CD8-positive, alpha-beta memory T cell (primary cell): ENCODE measurements around the gene C7orf57. TPM values are rescaled to one million over a fixed set of nuclear protein-coding genes. Genes with fewer than 3 reads are reported as not detected.

Source experiments
- CTCF ChIA-PET: fragments of 350-600 bp; sonication (Branson Sonifier 250); formaldehyde crosslinking; loops from one replicate; lab custom pipeline; 2021; ENCODE audit warnings: antibody characterized with exemption; lab: Charles Lee
- POLR2A ChIA-PET: fragments of 350-600 bp; sonication (Branson Sonifier 250); formaldehyde crosslinking; loops from one replicate; lab custom pipeline; 2021; ENCODE audit warnings: antibody characterized with exemption; lab: Charles Lee
- DNase-seq, 5 donors: peaks; one replicate each; pipeline versions ENCODE4 v3.0.0 to v3.0.0-alpha.2; 2020 to 2022; ENCODE audit warnings: mixed read lengths in 1 of 5
- H3K27ac ChIP-seq: one replicate; pipeline ENCODE4 v1.7.0; 2013; ENCODE audit warnings: low read depth, mild to moderate bottlenecking, low read length, moderate library complexity
- H3K27me3 ChIP-seq: 2 replicates; pipeline ENCODE4 v1.7.0; 2013; ENCODE audit warnings: low read length, mild to moderate bottlenecking; ENCODE audit not compliant: insufficient read depth, poor library complexity, severe bottlenecking
- H3K36me3 ChIP-seq: 2 replicates; pipeline ENCODE4 v1.7.0; 2013; ENCODE audit warnings: mild to moderate bottlenecking, low read length, moderate library complexity; ENCODE audit not compliant: insufficient read depth
- H3K4me1 ChIP-seq: 2 replicates; pipeline ENCODE4 v1.7.0; 2013; ENCODE audit warnings: mild to moderate bottlenecking, low read length, moderate library complexity; ENCODE audit not compliant: insufficient read depth
- H3K4me3 ChIP-seq: 2 replicates; pipeline ENCODE4 v1.7.0; 2013; ENCODE audit warnings: mild to moderate bottlenecking, low read length
- H3K9me3 ChIP-seq: 2 replicates; pipeline ENCODE4 v1.7.0; 2013; ENCODE audit warnings: mild to moderate bottlenecking, low read length
- H3K27ac Mint-ChIP-seq, 8 donors: one replicate each; pipeline ENCODE4 v1.8.0; 2020 to 2021; ENCODE audit warnings: mixed read lengths in 8 of 8, mild to moderate bottlenecking in 6 of 8, inconsistent platforms in 3 of 8, moderate library complexity in 3 of 8
- H3K27me3 Mint-ChIP-seq, 2 donors: one replicate each; pipeline ENCODE4 v1.8.0; 2020 to 2021; ENCODE audit warnings: mixed read lengths in 2 of 2, mild to moderate bottlenecking in 1 of 2, moderate library complexity in 1 of 2
- H3K36me3 Mint-ChIP-seq, 3 donors: one replicate each; pipeline ENCODE4 v1.8.0; 2020 to 2021; ENCODE audit warnings: mixed read lengths in 3 of 3, inconsistent platforms in 1 of 3, mild to moderate bottlenecking in 1 of 3
- H3K4me1 Mint-ChIP-seq, 3 donors: one replicate each; pipeline ENCODE4 v1.8.0; 2020 to 2021; ENCODE audit warnings: mixed read lengths in 3 of 3, inconsistent platforms in 1 of 3, mild to moderate bottlenecking in 1 of 3
- H3K4me3 Mint-ChIP-seq, 7 donors: one replicate each; pipeline ENCODE4 v1.8.0; 2020 to 2021; ENCODE audit warnings: mixed read lengths in 7 of 7, mild to moderate bottlenecking in 6 of 7, moderate library complexity in 4 of 7, inconsistent platforms in 2 of 7
- H3K9me3 Mint-ChIP-seq, 5 donors: one replicate each; pipeline ENCODE4 v1.8.0; 2020 to 2022; ENCODE audit warnings: mixed read lengths in 5 of 5, mild to moderate bottlenecking in 3 of 5, moderate library complexity in 2 of 5, inconsistent platforms in 1 of 5
- polyA plus RNA-seq: library from polyadenylated mRNA; unstranded; fragments of 300-500 nt; fragmentation: Illumina TruSeq; gene quantifications from one replicate; pipeline ENCODE4 v1.2.3, GENCODE V29; 2021
- total RNA-seq, 2 experiments: library from RNA; stranded (reverse); gene quantifications; one replicate each; pipeline ENCODE4 v1.2.3, GENCODE V29; 2021

Gene C7orf57
- total and polyA plus RNA-seq, 3 experiments from 2014 or later, result 0.66 to 0.92 TPM; not detected in 1

DNA sequence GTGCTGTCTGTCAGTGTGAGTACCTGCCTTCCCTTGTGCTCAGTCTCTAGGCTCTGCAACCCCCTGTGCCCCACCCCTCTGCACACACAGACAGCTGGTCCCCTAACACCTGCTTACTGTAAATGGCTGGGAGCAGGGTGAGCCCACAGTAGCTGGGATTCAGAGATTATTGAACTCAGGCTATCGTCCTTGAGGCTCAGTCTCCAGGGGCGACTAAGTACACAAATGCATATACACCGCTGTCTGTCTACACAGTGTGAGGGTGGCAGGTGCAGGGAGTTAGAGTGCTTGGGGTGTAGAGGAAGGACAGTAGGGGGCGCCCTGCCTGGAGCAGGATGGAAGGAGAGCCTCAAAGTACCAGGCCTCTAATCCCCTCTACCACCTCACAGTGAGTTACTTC is 66.6 kb downstream of the C7orf57 start:
- peaks cover 48 to 59% (median 56%) of the 10 kb centered on the region in 3 donors for H3K4me1 Mint-ChIP-seq
- H3K27me3 ChIP-seq, result no peaks in the 10 kb centered on the region
- H3K27ac ChIP-seq, result no peak overlapping the region
- H3K4me1 ChIP-seq, result peaks cover 35% of the 10 kb centered on the region
- DNase-seq, result no peak
- CTCF ChIA-PET, result interaction anchor here (0.7 to 12.9 kb wide), 5 partner anchors 8 to 157 kb away, joined by 3 to 140 read pairs (median 15); partner anchors contain the start of gene UPP1
- no peaks in the 10 kb centered on the region for H3K9me3 ChIP-seq
- H3K4me3 Mint-ChIP-seq, result no peak overlapping the region
- H3K36me3 Mint-ChIP-seq, result peaks cover 24 to 89% (median 39%) of the 10 kb centered on the region in 3 donors
- peak overlapping the region; percentile 56 to 94 (median 79) for H3K27ac Mint-ChIP-seq
- peaks cover 49% of the 10 kb centered on the region for H3K36me3 ChIP-seq
- no peak overlapping the region for H3K4me3 ChIP-seq
- H3K9me3 Mint-ChIP-seq, result no peaks in the 10 kb centered on the region
- no peaks in the 10 kb centered on the region for H3K27me3 Mint-ChIP-seq
- POLR2A ChIA-PET, result interaction anchor here (0.6 kb wide), 1 partner anchor 120 kb away, joined by 4 read pairs; no protein-coding TSS in a partner anchor

- no peaks in the 10 kb centered on the region for H3K9me3 Mint-ChIP-seq
- CTCF ChIA-PET, result interaction anchor here (0.7 to 12.9 kb wide), 5 partner anchors 7 to 158 kb away, joined by 3 to 140 read pairs (median 15); partner anchors contain the start of gene UPP1
- no peak for DNase-seq
- H3K27me3 Mint-ChIP-seq, result no peaks in the 10 kb centered on the region
- Histone ChIP-seq H3K27ac (no peak overlapping the region), H3K36me3 (peaks cover 53% of the 10 kb centered on the region), H3K9me3 (no peaks in the 10 kb centered on the region), H3K27me3 (no peaks in the 10 kb centered on the region), H3K4me1 (peaks cover 35% of the 10 kb centered on the region), H3K4me3 (no peak overlapping the region)
- H3K4me1 Mint-ChIP-seq, result peaks cover 44 to 54% (median 53%) of the 10 kb centered on the region in 3 donors
- H3K4me3 Mint-ChIP-seq, result no peak overlapping the region
- peak overlapping the region; percentile 54 to 94 (median 79) for H3K27ac Mint-ChIP-seq
- POLR2A ChIA-PET, result interaction anchor here (0.6 kb wide), 1 partner anchor 121 kb away, joined by 4 read pairs; no protein-coding TSS in a partner anchor
- peaks cover 24 to 91% (median 39%) of the 10 kb centered on the region in 3 donors for H3K36me3 Mint-ChIP-seq
Observed at GRCh38 chr7:48102530-48102929, 67.2 kb downstream of the C7orf57 start.

GRCh38 chr7:48105045-48105444 is 69.7 kb downstream of the C7orf57 start:
- H3K9me3 Mint-ChIP-seq, result no peaks in the 10 kb centered on the region
- no peak overlapping the region for H3K4me3 ChIP-seq
- H3K27me3 ChIP-seq, result no peaks in the 10 kb centered on the region
- peaks cover 59% of the 10 kb centered on the region for H3K36me3 ChIP-seq
- H3K36me3 Mint-ChIP-seq, result peaks cover 19 to 86% (median 32%) of the 10 kb centered on the region in 3 donors
- H3K27me3 Mint-ChIP-seq, result no peaks in the 10 kb centered on the region
- H3K4me1 Mint-ChIP-seq, result peaks cover 24 to 35% (median 33%) of the 10 kb centered on the region in 3 donors
- ChIA-PET CTCF (interaction anchor here (0.8 to 12.9 kb wide), 4 partner anchors 10 to 161 kb away, joined by 3 to 140 read pairs (median 20); partner anchors contain the start of gene UPP1), POLR2A (no interaction called here)
- peaks cover 16% of the 10 kb centered on the region for H3K4me1 ChIP-seq
- no peak for DNase-seq
- peak overlapping the region in 5 of 8 donors; percentile 18 to 69 (median 50) for H3K27ac Mint-ChIP-seq
- no peak overlapping the region for H3K27ac ChIP-seq
- H3K4me3 Mint-ChIP-seq, result no peak overlapping the region
- H3K9me3 ChIP-seq, result no peaks in the 10 kb centered on the region

GRCh38 chr7:48106906-48107659 is 71.7 kb downstream of the C7orf57 start:
- no peak overlapping the region for H3K4me3 Mint-ChIP-seq
- H3K36me3 Mint-ChIP-seq, result peaks cover 15 to 75% (median 29%) of the 10 kb centered on the region in 3 donors
- peaks cover 23 to 35% (median 30%) of the 10 kb centered on the region in 3 donors for H3K4me1 Mint-ChIP-seq
- Histone ChIP-seq H3K36me3 (peaks cover 48% of the 10 kb centered on the region), H3K27ac (no peak overlapping the region), H3K4me3 (no peak overlapping the region), H3K27me3 (no peaks in the 10 kb centered on the region), H3K4me1 (peaks cover 13% of the 10 kb centered on the region), H3K9me3 (no peaks in the 10 kb centered on the region)
- peak overlapping the region in 2 of 8 donors; percentile 1 to 47 for H3K27ac Mint-ChIP-seq
- ChIA-PET CTCF (interaction anchor here (3.7 to 12.9 kb wide), 3 partner anchors 71 to 162 kb away, joined by 35 to 140 read pairs (median 58); partner anchors contain the start of gene C7orf57), POLR2A (no interaction called here)
- H3K9me3 Mint-ChIP-seq, result no peaks in the 10 kb centered on the region
- H3K27me3 Mint-ChIP-seq, result no peaks in the 10 kb centered on the region
- DNase-seq, result no peak

- Mint-ChIP-seq H3K36me3 (peaks cover 9 to 66% (median 24%) of the 10 kb centered on the region in 3 donors), H3K4me3 (no peak overlapping the region), H3K4me1 (peaks cover 17 to 27% (median 21%) of the 10 kb centered on the region in 3 donors), H3K27me3 (no peaks in the 10 kb centered on the region), H3K27ac (peak overlapping the region in 3 of 8 donors; percentile 22 to 85 (median 47)), H3K9me3 (no peaks in the 10 kb centered on the region)
- DNase-seq, result no peak
- H3K4me1 ChIP-seq, result peaks cover 13% of the 10 kb centered on the region
- POLR2A ChIA-PET, result no interaction called here
- CTCF ChIA-PET, result interaction anchor here (2.9 to 12.9 kb wide), 4 partner anchors 72 to 163 kb away, joined by 12 to 140 read pairs (median 46); partner anchors contain the start of gene C7orf57
- H3K27me3 ChIP-seq, result no peaks in the 10 kb centered on the region
- H3K9me3 ChIP-seq, result no peaks in the 10 kb centered on the region
- H3K27ac ChIP-seq, result no peak overlapping the region
- no peak overlapping the region for H3K4me3 ChIP-seq
- peaks cover 39% of the 10 kb centered on the region for H3K36me3 ChIP-seq
Observed at GRCh38 chr7:48107926-48108472, 72.7 kb downstream of the C7orf57 start.

DNA sequence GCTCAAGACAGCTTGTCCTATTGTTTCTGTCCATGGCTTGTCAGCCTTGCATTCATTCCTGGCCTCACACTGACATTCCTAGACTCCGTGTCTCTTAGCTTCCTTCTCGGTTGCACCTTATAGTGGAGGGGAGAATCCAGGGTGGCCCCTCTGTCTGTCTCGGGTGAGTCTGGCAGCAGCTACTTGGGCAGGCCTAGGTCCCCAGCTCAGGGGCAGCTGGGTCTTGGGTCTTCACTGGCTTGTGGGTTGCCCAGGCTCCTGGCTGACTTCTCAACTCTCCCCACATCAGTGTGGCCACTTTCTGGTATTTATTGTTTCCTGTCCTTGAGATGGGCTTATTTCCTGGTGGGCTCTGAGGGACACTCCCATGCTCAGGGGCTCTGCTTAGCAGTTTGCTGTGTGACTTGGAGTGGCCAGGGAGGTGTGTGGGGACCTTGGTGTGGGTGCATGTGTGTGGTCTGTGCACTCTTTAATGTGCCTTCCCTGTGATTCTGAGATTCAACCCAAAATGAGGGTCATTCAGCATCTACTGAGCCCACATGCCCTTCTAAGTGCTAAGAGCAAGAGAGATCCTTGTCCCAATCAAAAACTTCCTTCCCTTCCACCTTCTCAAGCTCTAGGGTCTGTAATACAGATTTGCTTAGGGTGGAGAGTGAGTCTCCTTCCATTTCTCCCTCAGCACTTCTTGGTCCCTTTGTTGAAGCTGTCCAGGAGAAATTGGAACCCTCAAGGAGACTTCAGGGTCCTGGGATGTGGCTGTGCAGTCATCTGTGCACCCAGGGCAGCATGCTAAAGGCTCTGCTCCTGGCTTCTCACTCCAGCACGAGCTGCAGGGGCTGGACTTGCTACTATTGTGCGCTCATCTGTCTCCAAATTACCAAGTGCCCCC is 73.9 kb downstream of the C7orf57 start:
- no peak for DNase-seq
- Histone ChIP-seq H3K9me3 (no peaks in the 10 kb centered on the region), H3K27me3 (no peaks in the 10 kb centered on the region), H3K4me1 (peaks cover 13% of the 10 kb centered on the region), H3K4me3 (no peak overlapping the region), H3K27ac (no peak overlapping the region), H3K36me3 (peaks cover 29% of the 10 kb centered on the region)
- Mint-ChIP-seq H3K27ac (peak overlapping the region; percentile 25 to 93 (median 88)), H3K4me1 (peaks cover 15 to 21% (median 16%) of the 10 kb centered on the region in 3 donors), H3K36me3 (peaks cover 4 to 54% (median 19%) of the 10 kb centered on the region in 3 donors), H3K27me3 (peaks cover 0 to 2% of the 10 kb centered on the region in 2 donors), H3K9me3 (no peaks in the 10 kb centered on the region), H3K4me3 (no peak overlapping the region)
- ChIA-PET CTCF (interaction anchor here (1.0 to 12.9 kb wide), 27 partner anchors 8 to 164 kb away, joined by 3 to 140 read pairs (median 6); partner anchors contain the start of genes C7orf57 and PKD1L1), POLR2A (interaction anchor here (1.2 to 1.6 kb wide), 2 partner anchors 118 to 157 kb away, joined by 3 to 15 read pairs; no protein-coding TSS in a partner anchor)
